T follicular helper cell (primary cell): ENCODE results near the gene BRCA2.
A peak's percentile ranks its signal among the peaks of the same experiment; 100 is the strongest.

ENCODE experiments used
- DNase-seq: peaks from one replicate; pipeline ENCODE4 v3.0.0-alpha.2; 2020; ENCODE audit warnings: low read depth

The BRCA2 gene

DNA sequence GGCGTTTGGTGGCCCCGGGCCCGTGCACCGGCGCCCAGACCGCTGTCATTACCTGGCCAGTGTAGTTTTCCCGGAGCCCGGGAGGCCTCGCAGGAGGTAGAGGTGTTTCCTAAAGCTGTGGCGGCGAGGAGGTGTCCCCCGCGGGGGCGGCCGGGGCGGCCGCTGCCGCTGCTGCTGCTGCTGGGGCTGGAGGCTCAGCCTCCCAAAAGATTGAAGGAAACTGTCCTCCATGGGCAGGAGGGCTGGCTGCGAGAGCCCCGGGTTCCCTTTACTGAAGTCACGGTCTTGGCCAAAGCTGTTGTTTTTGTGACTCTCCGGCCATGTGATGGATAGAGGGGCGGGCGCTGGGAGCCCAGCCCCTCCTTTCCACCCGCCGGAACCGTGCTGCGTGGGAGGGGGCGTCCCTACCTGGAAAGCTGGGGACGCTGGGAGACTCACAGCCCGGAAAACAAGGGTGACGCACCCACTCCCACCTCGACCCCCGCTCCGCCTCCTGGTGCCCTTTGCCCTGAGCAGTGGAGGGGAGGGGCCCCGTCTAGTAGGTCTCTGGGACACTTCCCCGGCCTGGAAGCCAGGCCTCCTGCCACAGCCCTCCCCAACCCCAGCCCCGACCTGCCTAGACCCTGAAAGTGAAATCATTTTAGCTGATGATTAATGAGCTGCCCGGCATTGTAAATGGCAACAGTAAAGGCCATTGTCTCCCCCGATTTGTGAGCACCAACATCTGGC is 112.7 kb downstream of the BRCA2 start, which contains the start of gene N4BP2L1:
Gene N4BP2L1, minus strand, starts transcription at position 279 of the 729 bp plus-strand sequence. Its CDS starts 48 bp downstream, at position 231.
- peak; percentile 77 for DNase-seq

- DNase-seq, result no peak
Measured at GRCh38 chr13:32428581-32429432, 113.5 kb downstream of the BRCA2 start.

- no peak for DNase-seq
Measured at GRCh38 chr13:32429433-32429909, 114.2 kb downstream of the BRCA2 start.

GRCh38 chr13:32430018-32430747 is 114.9 kb downstream of the BRCA2 start:
- DNase-seq, result no peak

DNA sequence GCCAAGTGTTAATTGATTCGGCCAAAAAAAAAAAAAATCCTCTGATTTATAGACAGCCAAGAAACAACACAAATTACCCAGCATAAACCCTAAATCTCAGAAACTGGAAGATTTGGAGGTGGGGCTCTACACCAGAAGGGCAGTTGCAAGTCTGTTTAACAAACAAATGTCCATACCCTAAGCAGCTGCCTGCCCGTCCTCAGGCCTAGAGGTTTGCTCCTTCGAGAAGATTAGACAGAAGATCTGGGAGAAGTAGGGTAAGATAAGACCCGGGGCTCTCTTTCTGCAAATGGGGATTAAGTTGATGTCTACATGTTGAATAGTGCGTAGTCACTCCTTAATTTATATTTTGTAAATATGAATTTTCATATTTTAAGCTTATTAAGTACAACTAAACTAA is 116.1 kb downstream of the BRCA2 start:
- no peak for DNase-seq

GRCh38 chr13:32432856-32433255 is 117.5 kb downstream of the BRCA2 start:
- no peak for DNase-seq

GRCh38 chr13:32438871-32439270 is 123.6 kb downstream of the BRCA2 start:
- DNase-seq, result no peak

DNA sequence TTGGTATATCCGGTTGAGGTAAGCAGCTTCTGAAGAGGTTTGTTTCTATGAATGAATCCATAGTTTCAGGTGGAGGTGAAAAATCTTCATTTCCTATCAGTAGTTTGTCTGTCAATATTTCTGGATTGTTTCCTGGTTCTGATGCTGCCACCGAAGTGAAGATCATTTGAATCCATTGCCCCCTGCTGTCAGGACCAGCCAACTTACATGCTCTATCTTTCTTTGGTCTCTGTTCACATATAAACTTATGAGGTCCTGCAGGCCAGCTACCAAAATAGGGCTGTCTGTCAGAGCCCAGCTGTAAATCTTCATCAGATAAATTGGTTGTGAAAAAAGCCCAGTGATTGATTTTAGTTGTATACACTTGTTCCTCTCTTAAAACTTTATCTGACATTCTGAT is 127.8 kb downstream of the BRCA2 start:
- peak; percentile 24 for DNase-seq

- DNase-seq, result no peak
Measured at GRCh38 chr13:32445461-32445860, 130.2 kb downstream of the BRCA2 start.

- no peak for DNase-seq
Measured at GRCh38 chr13:32446220-32446619, 130.9 kb downstream of the BRCA2 start.

- no peak for DNase-seq
Measured at GRCh38 chr13:32446773-32447465, 131.6 kb downstream of the BRCA2 start.

- no peak for DNase-seq
Measured at GRCh38 chr13:32447894-32448623, 132.8 kb downstream of the BRCA2 start.

DNA sequence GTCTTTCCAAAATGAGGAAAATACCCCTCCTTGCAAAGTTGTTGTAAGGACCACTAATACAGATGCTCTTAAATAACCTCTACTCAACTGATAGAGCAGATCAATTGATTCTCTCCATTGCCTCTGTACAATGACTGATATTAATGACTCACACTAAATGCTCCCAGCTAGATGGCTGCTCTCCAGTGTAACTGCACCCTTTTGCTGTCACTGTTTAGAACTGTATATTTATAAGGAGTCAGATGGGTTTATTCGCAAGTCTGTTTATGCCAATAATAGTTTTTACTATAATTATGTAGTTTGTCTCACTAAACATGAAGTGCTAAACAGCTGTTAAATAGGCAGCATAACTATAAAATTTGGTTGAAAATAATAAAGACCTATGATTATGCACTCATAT is 133.7 kb downstream of the BRCA2 start:
- DNase-seq, result no peak
